Kidney epithelial cell (primary cell): ENCODE results near the gene SLC1A5. TPM values are rescaled to one million over a fixed set of nuclear protein-coding genes. Genes with fewer than 3 reads are reported as not detected.

Experiments used
- DNase-seq: peaks from one replicate; pipeline ENCODE4 v3.0.0-alpha.2; 2010; ENCODE audit warnings: low read depth
- H3K27me3 ChIP-seq: 2 replicates; pipeline ENCODE4 v1.6.0; 2011; ENCODE audit warnings: low read length; ENCODE audit not compliant: control insufficient read depth, insufficient read depth
- H3K36me3 ChIP-seq: 2 replicates; pipeline ENCODE4 v1.5.1; 2011; ENCODE audit warnings: low read length; ENCODE audit not compliant: control insufficient read depth, insufficient read depth
- H3K4me3 ChIP-seq: 2 replicates; pipeline ENCODE4 v1.5.1; 2011; ENCODE audit warnings: low read depth, mild to moderate bottlenecking, control low read depth, low read length
- total RNA-seq: library from RNA; depleted of rRNA; stranded (reverse); fragments of >200 nt; gene quantifications from 2 replicates; pipeline ENCODE4 v1.2.3, GENCODE V29; 2015
- TF ChIP-seq, protein P1 (sequence below): IDR thresholded peaks from 2 replicates; pipeline ENCODE4 v1.5.1; 2011; ENCODE audit warnings: mild to moderate bottlenecking, moderate library complexity, low read length, control low read depth, inconsistent platforms; ENCODE audit not compliant: insufficient read depth, poor library complexity, severe bottlenecking

Gene SLC1A5
- total RNA-seq, 1 donor from 2014 or later: 192 TPM

DNA sequence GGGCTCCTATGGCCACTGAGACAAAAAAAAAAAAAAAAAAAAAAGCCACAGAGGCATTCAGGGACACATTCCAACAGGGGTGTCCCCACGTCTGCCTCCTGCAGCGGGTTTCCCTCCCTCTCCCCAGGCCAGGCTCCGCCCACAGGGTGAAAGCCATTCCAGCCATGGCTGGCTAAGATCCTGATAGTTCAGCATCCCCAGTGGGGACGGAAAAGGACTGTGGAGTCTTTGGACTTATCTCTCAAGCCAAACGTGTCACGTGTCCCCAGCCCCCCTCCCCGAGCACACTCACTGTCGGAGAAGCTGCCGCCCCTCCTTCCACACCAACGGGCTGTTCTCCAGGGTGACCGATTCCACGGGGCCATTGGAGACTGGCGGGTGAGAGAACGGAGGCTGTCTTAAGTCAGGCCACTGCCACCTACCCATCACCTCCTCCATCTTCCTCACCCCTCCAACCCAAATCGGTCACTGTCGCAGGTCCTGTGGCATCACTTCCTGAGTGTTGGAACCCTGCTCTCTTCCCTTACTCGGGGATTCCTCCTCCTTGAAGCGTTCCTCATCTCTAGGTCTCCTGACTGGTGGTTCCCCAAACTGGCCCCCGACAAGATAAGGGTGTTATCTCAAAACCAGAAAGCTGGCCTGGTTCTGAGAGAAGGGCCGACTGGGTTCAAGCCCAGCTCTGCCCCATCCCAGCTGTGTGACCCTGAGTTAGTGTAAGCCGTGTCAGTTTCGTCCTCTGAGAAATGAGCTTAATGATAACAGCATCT, 51.7 kb downstream of the SLC1A5 start:
- DNase-seq: no peak
- Histone ChIP-seq H3K4me3 (no peak overlapping the region), H3K36me3 (peaks cover 6% of the 10 kb centered on the region), H3K27me3 (no peaks in the 10 kb centered on the region)
- TF ChIP-seq, protein P1, sequence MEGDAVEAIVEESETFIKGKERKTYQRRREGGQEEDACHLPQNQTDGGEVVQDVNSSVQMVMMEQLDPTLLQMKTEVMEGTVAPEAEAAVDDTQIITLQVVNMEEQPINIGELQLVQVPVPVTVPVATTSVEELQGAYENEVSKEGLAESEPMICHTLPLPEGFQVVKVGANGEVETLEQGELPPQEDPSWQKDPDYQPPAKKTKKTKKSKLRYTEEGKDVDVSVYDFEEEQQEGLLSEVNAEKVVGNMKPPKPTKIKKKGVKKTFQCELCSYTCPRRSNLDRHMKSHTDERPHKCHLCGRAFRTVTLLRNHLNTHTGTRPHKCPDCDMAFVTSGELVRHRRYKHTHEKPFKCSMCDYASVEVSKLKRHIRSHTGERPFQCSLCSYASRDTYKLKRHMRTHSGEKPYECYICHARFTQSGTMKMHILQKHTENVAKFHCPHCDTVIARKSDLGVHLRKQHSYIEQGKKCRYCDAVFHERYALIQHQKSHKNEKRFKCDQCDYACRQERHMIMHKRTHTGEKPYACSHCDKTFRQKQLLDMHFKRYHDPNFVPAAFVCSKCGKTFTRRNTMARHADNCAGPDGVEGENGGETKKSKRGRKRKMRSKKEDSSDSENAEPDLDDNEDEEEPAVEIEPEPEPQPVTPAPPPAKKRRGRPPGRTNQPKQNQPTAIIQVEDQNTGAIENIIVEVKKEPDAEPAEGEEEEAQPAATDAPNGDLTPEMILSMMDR: no peak

DNA sequence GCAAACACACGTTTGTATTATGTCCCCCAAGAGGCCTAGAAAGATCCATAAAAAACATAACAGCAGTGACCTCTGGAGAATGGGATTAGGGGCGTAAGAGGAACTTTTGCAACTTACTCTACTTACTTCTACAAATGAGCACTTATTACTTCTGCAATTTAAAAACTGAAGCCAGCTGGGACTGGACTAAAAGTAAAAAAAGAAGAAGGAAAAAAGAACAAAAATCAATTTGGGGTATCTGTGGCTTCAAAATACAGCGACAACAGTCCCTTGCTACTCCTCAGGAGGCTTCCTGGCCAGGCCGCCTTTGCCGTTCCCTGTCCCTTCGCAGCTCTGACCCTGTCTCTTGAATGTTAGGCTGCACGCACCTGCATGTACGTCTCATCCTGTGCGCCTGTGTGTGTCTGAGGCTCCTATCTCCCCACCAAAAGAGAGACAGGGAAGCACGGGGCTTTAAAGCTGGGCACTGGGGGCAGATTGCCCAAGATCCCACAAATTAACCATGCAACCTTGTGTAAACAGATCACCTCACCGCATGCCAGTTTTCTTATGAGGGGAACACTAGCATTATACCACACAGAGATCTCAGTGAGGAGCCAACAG, 54.6 kb downstream of the SLC1A5 start:
- Histone ChIP-seq H3K4me3 (no peak overlapping the region), H3K27me3 (no peaks in the 10 kb centered on the region), H3K36me3 (peaks cover 12% of the 10 kb centered on the region)
- TF ChIP-seq, protein P1: no peak
- DNase-seq: no peak

DNA sequence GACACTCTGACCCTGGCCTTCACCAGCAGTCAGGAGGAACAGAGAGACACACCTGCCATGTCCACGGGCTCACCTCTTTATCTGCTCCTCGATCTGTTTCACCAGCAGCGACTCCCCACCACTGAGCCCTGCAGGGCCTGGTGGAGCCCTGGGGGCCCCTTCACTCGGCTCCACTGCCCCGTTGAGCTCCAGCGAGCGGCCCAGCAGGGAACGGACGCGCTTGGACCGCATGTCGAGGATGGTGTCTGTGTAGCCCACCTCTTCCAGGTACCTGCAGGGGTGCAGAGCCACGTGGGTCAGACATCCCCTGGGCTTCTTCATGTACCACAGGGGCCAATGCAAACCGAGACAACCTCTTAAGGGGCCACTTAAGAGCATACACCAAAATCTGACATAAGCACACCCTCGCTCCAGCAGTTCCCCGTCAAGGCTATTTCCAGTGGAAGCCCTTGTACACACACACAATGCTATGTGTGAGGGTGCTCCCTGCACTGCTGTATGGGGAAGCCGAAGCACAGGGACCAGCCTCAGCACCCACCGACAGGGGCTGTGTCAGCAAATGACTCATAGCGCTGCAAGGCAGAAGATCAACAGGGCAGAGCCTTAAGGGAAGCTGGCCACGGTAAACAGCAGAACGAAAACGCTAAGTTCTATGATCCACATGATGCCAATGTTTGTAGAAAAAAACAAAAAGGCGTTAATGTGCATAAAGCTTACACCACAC, 55.3 kb downstream of the SLC1A5 start:
- Histone ChIP-seq H3K36me3 (peaks cover 10% of the 10 kb centered on the region), H3K4me3 (no peak overlapping the region), H3K27me3 (no peaks in the 10 kb centered on the region)
- TF ChIP-seq, protein P1: no peak
- DNase-seq: no peak

DNA sequence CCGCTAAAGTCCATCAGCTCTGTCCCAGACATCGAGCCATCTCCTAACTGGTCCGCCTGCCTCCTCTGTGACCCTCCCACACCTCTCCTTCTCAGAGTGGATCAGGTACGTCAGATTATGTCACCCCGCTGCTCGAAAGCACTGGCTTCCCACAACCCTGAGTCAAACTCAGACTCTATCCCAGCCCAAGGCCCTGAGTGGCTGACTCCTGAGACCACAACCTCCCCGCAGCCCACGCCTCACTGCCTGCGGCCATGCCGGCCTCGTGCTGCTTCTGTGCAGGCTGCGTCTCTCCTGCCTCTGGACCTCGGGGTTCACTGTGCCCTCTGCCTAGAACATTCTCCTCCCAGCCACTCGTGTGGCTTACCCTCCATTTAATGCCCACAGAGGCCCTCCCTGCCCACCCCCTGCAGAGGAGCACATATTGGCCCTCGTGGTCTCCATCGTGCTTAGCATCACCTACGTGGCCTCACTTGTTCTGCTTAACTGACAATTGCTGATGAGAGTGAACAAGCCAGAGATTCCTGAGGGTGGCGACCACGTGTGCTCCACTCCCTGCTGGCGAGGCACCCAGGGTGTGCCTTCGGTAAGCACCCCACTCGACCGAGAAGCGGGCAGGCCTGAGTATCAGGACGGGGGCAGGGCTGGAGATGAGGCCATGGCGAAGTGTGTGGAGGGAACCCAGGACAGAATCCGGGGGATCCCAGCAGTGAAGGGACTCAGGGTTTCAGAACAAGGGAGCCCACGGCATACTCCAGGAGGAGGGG, 56.0 kb downstream of the SLC1A5 start:
- DNase-seq: peak; percentile 70
- Histone ChIP-seq H3K4me3 (no peak overlapping the region), H3K36me3 (peaks cover 10% of the 10 kb centered on the region), H3K27me3 (no peaks in the 10 kb centered on the region)
- TF ChIP-seq, protein P1: no peak

DNA sequence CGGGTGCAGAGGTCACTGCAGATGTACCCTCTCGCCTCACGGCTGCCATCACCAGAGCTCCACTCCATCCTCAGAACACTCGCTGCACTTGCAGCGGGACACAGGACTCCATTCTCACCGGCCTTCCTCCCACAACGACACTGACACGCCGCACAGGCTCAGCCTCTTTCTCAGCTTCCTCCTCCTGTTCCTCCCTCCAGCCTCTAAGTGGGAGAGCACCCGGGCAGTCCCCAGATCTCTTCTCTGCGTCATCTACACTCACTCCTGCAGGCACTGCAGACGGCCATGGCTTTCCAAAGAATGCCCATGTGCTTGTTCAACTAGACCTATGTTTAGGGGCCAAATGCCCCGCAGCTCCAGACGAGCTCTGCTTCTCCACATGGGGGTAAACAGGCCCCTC, 56.8 kb downstream of the SLC1A5 start:
- DNase-seq: no peak
- no peaks in the 10 kb centered on the region for H3K27me3 ChIP-seq
- peaks cover 11% of the 10 kb centered on the region for H3K36me3 ChIP-seq
- no peak overlapping the region for H3K4me3 ChIP-seq
- TF ChIP-seq, protein P1: no peak
